Mucosa of stomach (tissue), 1 donor: ENCODE data around the gene ENTPD2.

ENCODE experiments used
- H3K27me3 ChIP-seq: one replicate; pipeline ENCODE4 v1.7.0; 2013; ENCODE audit warnings: mild to moderate bottlenecking, low read length; ENCODE audit not compliant: control insufficient read depth, insufficient read depth
- H3K36me3 ChIP-seq: one replicate; pipeline ENCODE4 v1.7.0; 2013; ENCODE audit warnings: low read length; ENCODE audit not compliant: control insufficient read depth, insufficient read depth
- H3K4me1 ChIP-seq: one replicate; pipeline ENCODE4 v1.7.0; 2013; ENCODE audit warnings: mild to moderate bottlenecking, low read length; ENCODE audit not compliant: control insufficient read depth, insufficient read depth
- H3K4me3 ChIP-seq: one replicate; pipeline ENCODE4 v1.7.0; 2013; ENCODE audit warnings: low read length
- H3K9ac ChIP-seq: one replicate; pipeline ENCODE4 v1.7.0; 2013; ENCODE audit warnings: mild to moderate bottlenecking, low read length, moderate library complexity
- H3K9me3 ChIP-seq: one replicate; pipeline ENCODE4 v1.7.0; 2013; ENCODE audit warnings: mild to moderate bottlenecking, low read length, moderate library complexity; ENCODE audit not compliant: control insufficient read depth
- donor health status: Pancreatic carcinoma.

The ENTPD2 gene

DNA sequence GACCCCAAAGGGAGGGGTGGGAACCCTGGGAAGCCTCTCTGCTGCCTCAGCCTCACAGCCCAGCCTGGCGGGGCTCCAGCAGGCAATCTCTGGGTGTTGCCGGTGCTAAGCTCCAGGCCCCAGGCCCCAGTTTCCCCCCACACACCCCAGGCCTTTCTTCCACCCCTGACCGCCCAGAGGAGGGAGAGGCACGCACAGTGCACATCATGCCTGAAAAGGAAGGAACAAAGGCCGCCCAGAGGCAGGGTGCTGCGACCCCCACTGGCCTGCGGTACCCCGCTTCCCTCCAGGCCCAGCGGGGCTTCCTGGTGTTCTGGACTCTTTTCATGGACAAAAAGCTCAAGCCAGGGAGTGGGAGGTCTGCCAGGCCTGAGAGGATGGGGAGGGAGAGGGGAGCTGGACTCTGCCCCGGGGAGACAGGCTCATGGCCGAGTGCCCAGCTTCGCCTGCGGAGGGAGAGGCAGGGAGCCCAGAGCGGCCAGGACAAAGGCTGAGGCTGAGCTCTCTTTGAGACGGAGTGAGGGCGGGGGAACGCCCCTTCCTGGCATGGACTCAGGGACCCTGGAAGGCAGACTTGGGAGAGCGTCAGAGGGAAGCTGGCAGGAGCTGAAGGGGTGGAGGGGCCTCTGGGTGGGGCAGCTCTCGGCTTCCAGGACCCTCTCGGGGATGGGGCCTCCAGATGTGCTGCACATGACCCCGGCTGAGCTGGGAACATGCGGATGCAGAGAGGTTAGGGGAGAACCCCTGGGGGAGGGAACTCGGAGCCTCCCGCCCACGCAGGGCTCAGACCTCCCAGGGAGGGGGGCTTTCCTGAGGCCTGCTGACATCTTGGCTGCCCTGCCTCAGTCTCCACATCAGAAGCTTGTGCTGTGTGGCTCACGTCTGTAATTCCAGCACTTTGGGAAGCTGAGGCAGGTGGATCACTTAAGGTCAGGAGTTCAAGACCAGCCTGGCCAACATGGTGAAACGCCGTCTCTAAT, 1.8 kb upstream of the ENTPD2 start:
- Histone ChIP-seq H3K4me1 (peaks cover 44% of the 10 kb centered on the region), H3K9ac (peak overlapping the region; percentile 73), H3K9me3 (no peaks in the 10 kb centered on the region), H3K36me3 (no peaks in the 10 kb centered on the region), H3K27me3 (peaks cover 17% of the 10 kb centered on the region), H3K4me3 (no peak overlapping the region)

GRCh38 chr9:137054932-137055384, 1.1 kb upstream of the ENTPD2 start:
- Histone ChIP-seq H3K4me3 (no peak overlapping the region), H3K9me3 (no peaks in the 10 kb centered on the region), H3K36me3 (no peaks in the 10 kb centered on the region), H3K4me1 (peaks cover 44% of the 10 kb centered on the region), H3K9ac (peak overlapping the region; percentile 73), H3K27me3 (peaks cover 18% of the 10 kb centered on the region)

DNA sequence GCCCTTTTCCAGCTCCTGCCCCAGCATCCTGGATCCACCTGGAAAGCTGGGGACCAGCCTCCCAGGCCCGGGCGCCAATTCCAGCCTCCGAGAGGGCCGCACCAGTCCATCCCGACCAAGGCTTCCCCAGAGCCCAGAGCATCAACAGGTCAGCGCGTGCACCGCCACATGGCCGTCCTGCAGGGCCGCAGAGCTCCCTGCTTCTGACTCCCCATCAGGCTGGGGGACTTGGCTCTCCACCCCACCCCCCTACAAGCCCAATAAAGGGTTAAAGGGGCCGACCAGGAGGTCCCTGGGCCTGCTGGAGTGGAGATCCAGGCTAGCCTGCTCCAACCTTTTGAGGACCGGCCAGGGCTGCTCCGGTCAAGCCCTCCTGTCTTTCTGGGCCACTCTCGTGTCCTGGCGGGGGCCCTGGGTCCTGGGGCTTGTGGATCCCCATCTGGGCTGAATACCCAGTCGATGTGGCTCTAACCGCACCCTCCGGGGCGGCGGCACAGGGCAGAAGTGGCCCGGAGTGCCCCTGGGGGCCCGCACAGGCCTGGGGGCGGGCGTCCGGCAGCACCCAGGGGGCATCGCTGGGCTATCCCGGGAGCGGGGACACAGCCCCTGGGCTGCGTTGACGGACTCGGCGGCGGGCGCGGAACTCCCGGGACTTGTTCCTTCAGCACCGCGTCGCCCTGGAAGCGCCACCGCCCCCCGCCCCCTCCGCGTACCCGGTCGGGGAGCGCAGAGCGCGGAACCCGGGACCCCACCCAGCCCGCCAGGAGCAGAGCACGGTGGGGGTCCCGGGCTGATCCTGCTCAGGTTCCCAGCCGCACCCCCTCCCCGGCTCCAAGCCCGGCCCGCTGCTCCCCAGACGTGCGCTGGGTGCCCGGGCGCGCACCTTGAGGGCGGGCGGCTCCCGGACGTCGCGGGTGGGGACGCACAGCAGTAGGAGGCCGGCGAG, 590 bp downstream of the ENTPD2 start:
- H3K9ac ChIP-seq = peak overlapping the region; percentile 55
- no peaks in the 10 kb centered on the region for H3K9me3 ChIP-seq
- H3K27me3 ChIP-seq = peaks cover 27% of the 10 kb centered on the region
- no peaks in the 10 kb centered on the region for H3K36me3 ChIP-seq
- H3K4me1 ChIP-seq = peaks cover 47% of the 10 kb centered on the region
- H3K4me3 ChIP-seq = no peak overlapping the region

- Histone ChIP-seq H3K36me3 (no peaks in the 10 kb centered on the region), H3K4me3 (no peak overlapping the region), H3K4me1 (peaks cover 41% of the 10 kb centered on the region), H3K9me3 (no peaks in the 10 kb centered on the region), H3K27me3 (peaks cover 32% of the 10 kb centered on the region), H3K9ac (no peak overlapping the region)
These were observed 1.6 kb downstream of the ENTPD2 start for GRCh38 chr9:137052293-137052692.

DNA sequence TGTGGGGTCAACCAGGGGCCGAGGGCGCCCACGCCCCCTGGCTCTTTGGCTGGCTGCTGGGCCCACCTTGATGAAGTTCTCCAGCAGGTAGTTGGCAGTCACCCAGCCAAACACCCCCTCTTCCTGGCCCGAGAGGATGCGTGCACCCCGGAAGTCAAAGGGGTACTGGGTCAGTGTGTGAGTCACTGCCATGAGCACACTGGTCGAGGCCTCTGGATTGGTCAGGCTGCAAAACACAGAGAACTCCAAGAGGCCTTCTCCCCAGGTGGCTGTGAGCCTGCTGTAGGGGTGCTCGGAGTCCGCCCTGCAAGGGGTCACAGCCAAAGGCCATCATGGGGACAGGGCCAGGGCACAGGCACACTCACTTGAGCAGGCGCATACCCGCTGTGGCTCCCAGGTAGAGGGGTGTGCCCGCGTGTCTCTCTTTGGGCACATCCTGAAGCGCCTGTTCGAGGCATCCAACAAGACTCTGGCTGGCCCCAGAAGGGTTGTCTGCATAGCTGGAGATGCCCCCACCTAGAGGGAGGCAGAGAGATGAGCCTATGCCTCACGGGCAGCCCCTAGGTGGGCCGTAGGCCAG, 2.6 kb downstream of the ENTPD2 start:
- no peak overlapping the region for H3K4me3 ChIP-seq
- H3K9me3 ChIP-seq = no peaks in the 10 kb centered on the region
- H3K27me3 ChIP-seq = peaks cover 34% of the 10 kb centered on the region
- peaks cover 37% of the 10 kb centered on the region for H3K4me1 ChIP-seq
- H3K36me3 ChIP-seq = no peaks in the 10 kb centered on the region
- no peak overlapping the region for H3K9ac ChIP-seq

- Histone ChIP-seq H3K4me1 (peaks cover 31% of the 10 kb centered on the region), H3K36me3 (no peaks in the 10 kb centered on the region), H3K9ac (no peak overlapping the region), H3K27me3 (peaks cover 34% of the 10 kb centered on the region), H3K9me3 (no peaks in the 10 kb centered on the region), H3K4me3 (no peak overlapping the region)
These were observed 3.3 kb downstream of the ENTPD2 start for GRCh38 chr9:137050570-137050969.

DNA sequence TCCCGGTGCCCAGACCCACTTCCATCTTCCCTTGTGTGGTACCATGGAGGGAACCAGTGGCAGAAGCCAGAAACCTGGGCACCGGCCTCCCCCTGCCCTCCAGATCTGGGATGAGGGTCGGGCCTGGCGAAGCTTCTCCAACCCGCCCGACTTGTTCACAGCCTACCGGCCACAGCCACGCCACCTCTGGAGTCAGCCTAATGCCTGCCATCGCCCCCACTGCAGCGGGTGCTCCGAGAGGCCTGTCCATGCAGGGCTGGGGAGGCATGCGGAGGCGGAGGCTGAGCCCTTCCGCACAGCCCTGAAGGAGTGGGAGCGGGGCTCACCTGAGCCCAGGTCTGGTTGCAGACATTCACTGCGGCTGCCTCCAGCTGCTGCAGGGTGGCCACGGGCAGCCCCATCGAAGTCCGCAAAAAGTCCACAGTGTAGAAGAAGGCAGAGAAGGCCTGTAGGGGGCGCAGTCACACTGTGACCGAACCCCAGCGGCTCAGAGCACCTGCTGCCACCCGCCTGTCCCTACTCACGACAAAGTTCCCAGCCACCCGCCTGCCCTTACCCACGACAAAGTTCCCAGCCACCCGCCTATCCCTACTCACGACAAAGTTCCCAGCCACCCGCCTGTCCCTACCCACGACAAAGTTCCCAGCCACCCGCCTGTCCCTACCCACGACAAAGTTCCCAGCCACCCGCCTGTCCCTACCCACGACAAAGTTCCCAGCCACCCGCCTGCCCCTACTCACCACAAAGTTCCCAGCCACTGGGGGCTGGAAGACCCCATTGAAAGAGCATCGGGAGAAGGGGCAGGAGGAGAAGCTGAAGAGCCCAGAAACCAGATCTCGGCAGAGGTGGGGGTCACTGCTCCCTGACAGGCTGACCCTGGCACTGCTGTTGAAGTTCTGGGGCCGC, 4.1 kb downstream of the ENTPD2 start:
- H3K4me3 ChIP-seq = no peak overlapping the region
- H3K9me3 ChIP-seq = no peaks in the 10 kb centered on the region
- no peaks in the 10 kb centered on the region for H3K36me3 ChIP-seq
- H3K4me1 ChIP-seq = peaks cover 29% of the 10 kb centered on the region
- H3K27me3 ChIP-seq = peaks cover 34% of the 10 kb centered on the region
- H3K9ac ChIP-seq = no peak overlapping the region

GRCh38 chr9:137048655-137049543, 5.0 kb downstream of the ENTPD2 start:
- Histone ChIP-seq H3K4me1 (peaks cover 30% of the 10 kb centered on the region), H3K9ac (no peak overlapping the region)

GRCh38 chr9:137046088-137046787, 7.6 kb downstream of the ENTPD2 start, which contains the start of gene NPDC1:
Gene NPDC1, minus strand, starts transcription at chr9:137046177. Its CDS starts 188 bp downstream, at chr9:137045989.
- Histone ChIP-seq H3K27me3 (peaks cover 18% of the 10 kb centered on the region), H3K9ac (peak within 1 kb of the TSS; percentile 61), H3K4me1 (peaks cover 36% of the 10 kb centered on the region), H3K36me3 (no peaks in the 10 kb centered on the region), H3K9me3 (no peaks in the 10 kb centered on the region), H3K4me3 (peak within 1 kb of the TSS; percentile 71)

More at GRCh38 chr9:137048655-137049543, 5.0 kb downstream of the ENTPD2 start:
- Histone ChIP-seq H3K4me3 (no peak overlapping the region), H3K9me3 (no peaks in the 10 kb centered on the region), H3K27me3 (peaks cover 30% of the 10 kb centered on the region), H3K36me3 (no peaks in the 10 kb centered on the region)
